Gastrocnemius medialis (tissue), 4 donors: ENCODE measurements around the gene RND2.

Source experiments
- POLR2A ChIP-seq, 2 donors: fragments of 450-650 bp; IDR thresholded peaks; one replicate each; pipeline ENCODE4 v1.6.1; 2017; ENCODE audit warnings: antibody characterized with exemption in 2 of 2, mild to moderate bottlenecking in 2 of 2, moderate library complexity in 2 of 2
- TF ChIP-seq, protein P1 (sequence below), 5 experiments: fragments of 450-650 bp in 3 of 5; fragments of 200-600 bp in 2 of 5; sonication (generic) in 2 of 5; IDR thresholded peaks in 4 of 5; conservative IDR thresholded peaks in 1 of 5; 1 replicate in 4 of 5; 2 replicates in 1 of 5; pipeline ENCODE4 v1.5.1; 2016 to 2019; ENCODE audit warnings: antibody characterized with exemption in 5 of 5, mild to moderate bottlenecking in 3 of 5, moderate library complexity in 3 of 5

DNA sequence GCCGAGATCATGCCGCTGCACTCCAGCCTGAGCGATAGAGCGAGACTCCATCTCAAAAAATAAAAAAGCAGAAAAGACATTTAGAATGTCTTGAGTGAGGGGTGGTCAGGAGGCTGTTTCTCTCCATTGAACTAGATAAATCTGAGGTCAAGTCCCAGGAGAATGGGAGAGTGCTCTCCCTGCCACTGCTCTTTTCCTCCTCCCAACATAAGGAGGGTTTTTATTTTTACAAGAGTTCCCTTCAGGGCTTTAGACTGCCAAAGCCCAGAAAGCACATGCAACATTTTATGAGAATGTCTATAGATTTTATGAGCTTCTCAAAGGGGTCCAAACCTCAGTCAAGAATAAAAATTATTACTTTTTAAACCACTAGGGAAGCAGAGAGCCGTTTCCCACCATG, 1.6 kb downstream of the RND2 start:
- TF ChIP-seq, protein P1, sequence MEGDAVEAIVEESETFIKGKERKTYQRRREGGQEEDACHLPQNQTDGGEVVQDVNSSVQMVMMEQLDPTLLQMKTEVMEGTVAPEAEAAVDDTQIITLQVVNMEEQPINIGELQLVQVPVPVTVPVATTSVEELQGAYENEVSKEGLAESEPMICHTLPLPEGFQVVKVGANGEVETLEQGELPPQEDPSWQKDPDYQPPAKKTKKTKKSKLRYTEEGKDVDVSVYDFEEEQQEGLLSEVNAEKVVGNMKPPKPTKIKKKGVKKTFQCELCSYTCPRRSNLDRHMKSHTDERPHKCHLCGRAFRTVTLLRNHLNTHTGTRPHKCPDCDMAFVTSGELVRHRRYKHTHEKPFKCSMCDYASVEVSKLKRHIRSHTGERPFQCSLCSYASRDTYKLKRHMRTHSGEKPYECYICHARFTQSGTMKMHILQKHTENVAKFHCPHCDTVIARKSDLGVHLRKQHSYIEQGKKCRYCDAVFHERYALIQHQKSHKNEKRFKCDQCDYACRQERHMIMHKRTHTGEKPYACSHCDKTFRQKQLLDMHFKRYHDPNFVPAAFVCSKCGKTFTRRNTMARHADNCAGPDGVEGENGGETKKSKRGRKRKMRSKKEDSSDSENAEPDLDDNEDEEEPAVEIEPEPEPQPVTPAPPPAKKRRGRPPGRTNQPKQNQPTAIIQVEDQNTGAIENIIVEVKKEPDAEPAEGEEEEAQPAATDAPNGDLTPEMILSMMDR (IDR thresholded peaks at IDR 0.05 in 4 of 5, conservative IDR thresholded peaks at IDR 0.05 in 1 of 5): no peak
- no peak for TF ChIP-seq POLR2A (IDR thresholded peaks at IDR 0.05)
